Measurements from ENCODE around the gene ALX4. TPM values are rescaled to one million over a fixed set of nuclear protein-coding genes. Genes with fewer than 3 reads are reported as not detected.

ALX4 gene
- total RNA-seq (not detected), total RNA-seq (0 reads per million in 2 donors)

GRCh38 chr11:44309478-44310205 lies at the start of gene ALX4:
TSS of gene ALX4 (minus strand) at chr11:44310139. CDS start at chr11:44310062, 77 bp downstream.
- DNase-seq (no peak), ATAC-seq (no peak)
- H3K4me3 Mint-ChIP-seq, result peak within 1 kb of the TSS; percentile 77
- H3K27ac Mint-ChIP-seq, result no peak within 1 kb of the TSS
- H3K4me1 Mint-ChIP-seq, result peaks cover 21% of the 10 kb centered on the region
- no peaks in the 10 kb centered on the region for H3K9me3 ChIP-seq (ENCODE audit: control insufficient read depth, low read length, poor library complexity, severe bottlenecking)
- H3K27me3 Mint-ChIP-seq, result peaks cover 85% of the 10 kb centered on the region
- H3K36me3 Mint-ChIP-seq (ENCODE audit: low read depth), result peaks cover 10% of the 10 kb centered on the region

- H3K36me3 Mint-ChIP-seq (ENCODE audit: low read depth), result no peaks in the 10 kb centered on the region
- no peak overlapping the region for H3K4me3 Mint-ChIP-seq
- H3K9me3 ChIP-seq (ENCODE audit: control insufficient read depth, low read length, poor library complexity, severe bottlenecking), result no peaks in the 10 kb centered on the region
- H3K4me1 Mint-ChIP-seq, result peaks cover 3% of the 10 kb centered on the region
- ATAC-seq (no peak), DNase-seq (no peak)
- peaks cover 42% of the 10 kb centered on the region for H3K27me3 Mint-ChIP-seq
- H3K27ac Mint-ChIP-seq, result no peak overlapping the region
Observed at GRCh38 chr11:44359162-44359561, 49.2 kb upstream of the ALX4 start.

GRCh38 chr11:44358713-44359112 lies 48.8 kb upstream of the ALX4 start:
- Mint-ChIP-seq H3K36me3 (ENCODE audit: low read depth) (no peaks in the 10 kb centered on the region), H3K4me1 (peaks cover 3% of the 10 kb centered on the region), H3K27me3 (peaks cover 45% of the 10 kb centered on the region), H3K4me3 (no peak overlapping the region), H3K27ac (no peak overlapping the region)
- H3K9me3 ChIP-seq (ENCODE audit: control insufficient read depth, low read length, poor library complexity, severe bottlenecking), result no peaks in the 10 kb centered on the region
- no peak for ATAC-seq
- no peak for DNase-seq

- Mint-ChIP-seq H3K27ac (no peak overlapping the region), H3K36me3 (ENCODE audit: low read depth) (no peaks in the 10 kb centered on the region), H3K27me3 (peaks cover 49% of the 10 kb centered on the region), H3K4me3 (no peak overlapping the region), H3K4me1 (peaks cover under 1% of the 10 kb centered on the region)
- ATAC-seq (no peak), DNase-seq (no peak)
- no peaks in the 10 kb centered on the region for H3K9me3 ChIP-seq (ENCODE audit: control insufficient read depth, low read length, poor library complexity, severe bottlenecking)
Observed at GRCh38 chr11:44357711-44358110, 47.8 kb upstream of the ALX4 start.

GRCh38 chr11:44356351-44356750 lies 46.4 kb upstream of the ALX4 start:
- Mint-ChIP-seq H3K4me3 (no peak overlapping the region), H3K4me1 (no peaks in the 10 kb centered on the region), H3K27me3 (peaks cover 56% of the 10 kb centered on the region), H3K36me3 (ENCODE audit: low read depth) (no peaks in the 10 kb centered on the region), H3K27ac (no peak overlapping the region)
- no peaks in the 10 kb centered on the region for H3K9me3 ChIP-seq (ENCODE audit: control insufficient read depth, low read length, poor library complexity, severe bottlenecking)
- no peak for DNase-seq
- ATAC-seq, result no peak

GRCh38 chr11:44351898-44352498 lies 42.1 kb upstream of the ALX4 start:
- Mint-ChIP-seq H3K27ac (no peak overlapping the region), H3K4me3 (no peak overlapping the region), H3K27me3 (peaks cover 75% of the 10 kb centered on the region), H3K36me3 (ENCODE audit: low read depth) (peaks cover 2% of the 10 kb centered on the region), H3K4me1 (no peaks in the 10 kb centered on the region)
- no peaks in the 10 kb centered on the region for H3K9me3 ChIP-seq (ENCODE audit: control insufficient read depth, low read length, poor library complexity, severe bottlenecking)
- ATAC-seq (no peak), DNase-seq (no peak)

GRCh38 chr11:44351006-44351660 lies 41.2 kb upstream of the ALX4 start:
- Mint-ChIP-seq H3K27ac (no peak overlapping the region), H3K4me3 (no peak overlapping the region), H3K4me1 (no peaks in the 10 kb centered on the region), H3K27me3 (peaks cover 82% of the 10 kb centered on the region), H3K36me3 (ENCODE audit: low read depth) (peaks cover 2% of the 10 kb centered on the region)
- DNase-seq (no peak), ATAC-seq (no peak)
- H3K9me3 ChIP-seq (ENCODE audit: control insufficient read depth, low read length, poor library complexity, severe bottlenecking), result no peaks in the 10 kb centered on the region

- Mint-ChIP-seq H3K27ac (no peak overlapping the region), H3K27me3 (peaks cover 77% of the 10 kb centered on the region), H3K4me1 (no peaks in the 10 kb centered on the region), H3K36me3 (ENCODE audit: low read depth) (peaks cover 2% of the 10 kb centered on the region), H3K4me3 (no peak overlapping the region)
- H3K9me3 ChIP-seq (ENCODE audit: control insufficient read depth, low read length, poor library complexity, severe bottlenecking), result no peaks in the 10 kb centered on the region
- ATAC-seq, result no peak
- DNase-seq, result no peak
Observed at GRCh38 chr11:44349328-44349727, 39.4 kb upstream of the ALX4 start.

- H3K36me3 Mint-ChIP-seq (ENCODE audit: low read depth), result peaks cover 2% of the 10 kb centered on the region
- no peak for DNase-seq
- no peak overlapping the region for H3K27ac Mint-ChIP-seq
- H3K4me3 Mint-ChIP-seq, result no peak overlapping the region
- H3K27me3 Mint-ChIP-seq, result peaks cover 78% of the 10 kb centered on the region
- ATAC-seq, result no peak
- H3K4me1 Mint-ChIP-seq, result no peaks in the 10 kb centered on the region
- no peaks in the 10 kb centered on the region for H3K9me3 ChIP-seq (ENCODE audit: control insufficient read depth, low read length, poor library complexity, severe bottlenecking)
Observed at GRCh38 chr11:44348721-44349120, 38.8 kb upstream of the ALX4 start.

- no peak overlapping the region for H3K4me3 Mint-ChIP-seq
- ATAC-seq, result no peak
- H3K4me1 Mint-ChIP-seq, result no peaks in the 10 kb centered on the region
- H3K9me3 ChIP-seq (ENCODE audit: control insufficient read depth, low read length, poor library complexity, severe bottlenecking), result no peaks in the 10 kb centered on the region
- peaks cover 2% of the 10 kb centered on the region for H3K36me3 Mint-ChIP-seq (ENCODE audit: low read depth)
- no peak for DNase-seq
- H3K27ac Mint-ChIP-seq, result no peak overlapping the region
- H3K27me3 Mint-ChIP-seq, result peaks cover 82% of the 10 kb centered on the region
Observed at GRCh38 chr11:44348114-44348513, 38.2 kb upstream of the ALX4 start.

- H3K36me3 Mint-ChIP-seq (ENCODE audit: low read depth), result peaks cover 2% of the 10 kb centered on the region
- DNase-seq, result no peak
- no peak for ATAC-seq
Observed at GRCh38 chr11:44347538-44347937, 37.6 kb upstream of the ALX4 start.

GRCh38 chr11:44346983-44347382 lies 37.0 kb upstream of the ALX4 start:
- ATAC-seq (no peak), DNase-seq (no peak)
- H3K36me3 Mint-ChIP-seq (ENCODE audit: low read depth), result peaks cover 2% of the 10 kb centered on the region
- peaks cover 80% of the 10 kb centered on the region for H3K27me3 Mint-ChIP-seq
- H3K9me3 ChIP-seq (ENCODE audit: control insufficient read depth, low read length, poor library complexity, severe bottlenecking), result no peaks in the 10 kb centered on the region
- no peak overlapping the region for H3K4me3 Mint-ChIP-seq
- H3K27ac Mint-ChIP-seq, result no peak overlapping the region
- H3K4me1 Mint-ChIP-seq, result no peaks in the 10 kb centered on the region

More at GRCh38 chr11:44347538-44347937, 37.6 kb upstream of the ALX4 start:
- no peak overlapping the region for H3K27ac Mint-ChIP-seq
- H3K4me1 Mint-ChIP-seq, result no peaks in the 10 kb centered on the region
- no peaks in the 10 kb centered on the region for H3K9me3 ChIP-seq (ENCODE audit: control insufficient read depth, low read length, poor library complexity, severe bottlenecking)
- no peak overlapping the region for H3K4me3 Mint-ChIP-seq
- peaks cover 80% of the 10 kb centered on the region for H3K27me3 Mint-ChIP-seq

- no peak overlapping the region for H3K4me3 Mint-ChIP-seq
- H3K36me3 Mint-ChIP-seq (ENCODE audit: low read depth), result peaks cover 2% of the 10 kb centered on the region
- H3K27me3 Mint-ChIP-seq, result peaks cover 68% of the 10 kb centered on the region
- DNase-seq, result no peak
- no peak for ATAC-seq
- no peaks in the 10 kb centered on the region for H3K4me1 Mint-ChIP-seq
- no peak overlapping the region for H3K27ac Mint-ChIP-seq
- H3K9me3 ChIP-seq (ENCODE audit: control insufficient read depth, low read length, poor library complexity, severe bottlenecking), result no peaks in the 10 kb centered on the region
Observed at GRCh38 chr11:44345781-44346180, 35.8 kb upstream of the ALX4 start.
